IPS-NIHi7 (cell line): Measurements from ENCODE around the gene C1QTNF6.

Experiments used
- DNase-seq: peaks from one replicate; pipeline ENCODE4 v3.0.0; 2012; ENCODE audit warnings: mixed read lengths; ENCODE audit errors: extremely low spot score

Gene C1QTNF6

GRCh38 chr22:37190262-37190780 is 2.3 kb upstream of the C1QTNF6 start:
- no peak for DNase-seq

- no peak for DNase-seq
Measured at GRCh38 chr22:37188901-37189466, 937 bp upstream of the C1QTNF6 start.

GRCh38 chr22:37187552-37187890 is 526 bp downstream of the C1QTNF6 start:
- DNase-seq = no peak

DNA sequence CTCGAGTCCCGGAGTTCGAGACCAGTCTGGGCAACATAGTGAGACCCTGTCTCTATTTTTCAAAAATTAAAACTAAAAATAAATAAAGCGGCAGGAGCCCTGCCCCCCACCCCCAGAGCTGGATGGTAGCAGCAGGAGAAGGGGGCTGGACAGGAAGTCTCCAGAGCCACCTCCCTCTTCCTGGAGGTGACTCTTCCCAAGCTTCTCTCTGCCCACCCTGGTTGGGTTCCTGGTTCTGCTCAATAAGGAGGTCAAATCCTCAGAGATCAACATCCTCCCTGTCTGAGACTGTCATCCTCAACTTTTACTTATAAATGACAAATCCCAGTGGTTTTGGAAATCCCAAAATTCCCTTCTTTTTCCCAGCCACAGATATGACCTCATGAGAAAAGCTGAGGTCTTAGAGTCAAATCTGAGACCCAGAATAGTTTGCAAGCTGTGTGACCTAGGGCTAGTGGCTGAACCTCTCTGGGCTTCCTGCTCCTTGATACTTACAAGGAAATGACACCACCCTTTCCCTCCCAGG is 987 bp downstream of the C1QTNF6 start:
- DNase-seq = no peak

GRCh38 chr22:37186228-37186996 is 1.6 kb downstream of the C1QTNF6 start:
- DNase-seq = peak; percentile 83

DNA sequence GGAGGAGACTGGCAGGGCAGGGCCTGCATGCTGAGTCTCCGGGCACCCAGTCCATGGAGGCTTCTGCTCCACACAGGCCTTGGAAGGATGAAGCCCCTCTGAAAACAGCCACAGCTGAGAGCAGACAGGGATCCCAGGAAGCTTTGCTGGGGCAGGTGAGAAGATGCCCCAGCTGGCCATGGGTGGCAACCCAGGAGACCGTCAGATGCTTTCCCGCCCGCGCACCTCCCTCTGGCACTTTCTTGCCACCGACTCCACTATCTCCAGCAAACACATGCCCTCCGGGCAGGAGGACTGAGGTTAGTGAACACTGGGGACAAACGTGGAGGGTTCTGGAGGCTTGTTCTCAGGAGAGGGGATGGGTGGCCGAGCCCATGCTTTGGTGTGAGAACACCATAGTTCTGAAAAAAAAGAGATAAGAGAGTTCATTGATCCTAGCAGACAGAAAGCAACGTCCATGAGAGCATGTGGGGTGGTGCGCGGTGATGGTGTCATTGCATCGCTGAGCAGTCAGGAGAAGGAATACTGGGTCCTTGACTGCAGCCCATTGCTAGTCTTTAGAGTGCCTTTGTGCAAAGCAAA is 2.3 kb downstream of the C1QTNF6 start:
- no peak for DNase-seq

DNA sequence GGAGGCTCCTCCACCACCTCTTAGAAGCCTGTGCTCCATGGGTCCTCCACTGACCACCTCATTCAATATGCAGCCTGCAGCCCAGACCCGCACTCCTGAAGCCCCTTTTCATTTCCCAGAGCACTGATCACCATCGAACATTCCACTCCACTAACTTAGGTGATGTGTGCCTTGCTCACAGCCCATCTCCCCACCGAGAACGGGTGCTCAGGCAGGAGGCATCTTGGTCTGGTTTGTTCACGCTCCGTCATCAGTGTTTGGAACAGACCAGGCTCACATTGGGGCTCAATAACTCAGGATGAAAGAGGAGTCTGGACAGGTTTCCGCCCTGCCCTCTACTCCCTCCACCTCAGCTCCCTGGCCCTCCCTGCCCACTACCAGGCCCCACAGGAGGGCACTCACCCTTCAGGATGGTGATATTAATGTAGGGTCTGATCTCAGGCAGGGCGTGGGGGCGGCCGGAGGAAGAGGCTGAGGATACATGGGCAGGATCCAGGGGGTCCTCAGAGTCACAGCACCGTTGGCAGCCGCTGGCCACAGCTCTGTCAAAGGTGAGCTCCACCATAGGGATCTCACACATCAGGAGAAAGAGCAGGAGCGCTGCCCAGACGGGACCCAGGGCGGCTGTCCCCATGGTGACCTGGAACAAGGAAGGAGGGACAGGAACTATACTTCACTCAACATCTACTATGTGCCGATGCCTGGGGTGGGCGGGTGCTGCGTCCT is 3.1 kb downstream of the C1QTNF6 start:
- DNase-seq = no peak

DNA sequence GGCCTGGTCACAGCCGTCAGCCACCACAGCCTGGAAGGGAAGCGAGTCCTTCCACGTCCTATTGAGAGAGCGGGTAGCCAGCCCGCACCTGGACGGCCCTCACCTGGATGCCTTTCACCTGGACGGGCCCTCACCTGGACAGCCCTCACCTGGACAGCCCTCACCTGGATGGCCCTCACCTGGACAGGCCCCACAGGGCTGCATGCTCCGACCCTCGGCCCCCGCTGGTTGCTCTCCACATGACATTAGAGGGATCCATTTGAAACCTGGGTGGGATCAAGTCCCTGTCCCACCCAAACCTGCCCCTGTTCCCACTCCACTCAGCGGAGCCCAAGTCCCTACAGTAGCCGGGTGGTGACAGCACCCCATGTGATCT is 3.7 kb downstream of the C1QTNF6 start:
- no peak for DNase-seq

DNA sequence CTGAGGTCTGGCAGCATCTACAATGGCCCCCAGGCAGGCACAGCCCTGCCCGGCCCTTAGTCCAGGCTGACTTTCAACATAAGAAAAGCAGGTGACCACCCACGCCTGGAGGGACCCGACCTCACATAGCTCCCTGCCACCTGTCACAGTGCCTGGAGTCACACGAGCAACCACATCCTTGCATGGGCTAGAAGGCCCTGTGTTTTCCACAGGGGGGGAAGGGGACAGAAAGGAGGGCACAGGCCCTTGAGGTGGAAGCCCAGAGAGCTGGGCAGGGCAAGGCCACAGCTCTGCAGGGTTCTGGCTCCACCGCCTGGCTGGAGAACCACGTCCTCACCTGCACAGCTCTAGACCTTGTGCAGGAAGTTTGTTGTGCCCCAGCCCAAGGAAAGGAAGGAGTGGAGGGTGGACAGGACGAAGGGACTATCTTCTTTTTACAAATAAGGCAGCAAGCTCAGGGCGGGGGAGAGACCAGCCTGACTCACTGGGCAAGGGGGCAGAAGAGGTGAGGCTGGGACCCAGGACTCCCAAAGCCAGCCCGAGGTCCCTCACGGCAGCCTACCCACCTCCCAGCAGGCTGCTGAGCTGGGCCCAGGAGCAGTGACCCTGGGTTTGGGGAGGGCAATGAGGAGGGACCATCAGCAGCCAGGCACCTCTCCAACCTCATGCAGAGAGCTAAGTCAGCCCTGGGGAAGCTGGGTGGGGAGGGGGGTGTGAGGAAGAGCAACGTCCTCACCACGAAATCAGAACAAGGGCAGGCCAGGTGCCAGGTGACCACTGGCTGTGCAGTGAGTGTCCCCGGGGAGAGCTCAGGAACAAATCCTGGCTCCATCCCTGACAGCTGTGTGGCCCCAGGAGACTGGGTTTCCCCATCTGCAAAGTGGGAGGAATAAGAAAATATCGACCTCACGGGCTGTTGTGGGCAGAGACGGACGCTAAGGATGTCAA is 4.3 kb downstream of the C1QTNF6 start:
- no peak for DNase-seq

GRCh38 chr22:37182949-37183245 is 5.2 kb downstream of the C1QTNF6 start:
- no peak for DNase-seq

GRCh38 chr22:37182101-37182948 is 5.7 kb downstream of the C1QTNF6 start:
- DNase-seq = no peak

DNA sequence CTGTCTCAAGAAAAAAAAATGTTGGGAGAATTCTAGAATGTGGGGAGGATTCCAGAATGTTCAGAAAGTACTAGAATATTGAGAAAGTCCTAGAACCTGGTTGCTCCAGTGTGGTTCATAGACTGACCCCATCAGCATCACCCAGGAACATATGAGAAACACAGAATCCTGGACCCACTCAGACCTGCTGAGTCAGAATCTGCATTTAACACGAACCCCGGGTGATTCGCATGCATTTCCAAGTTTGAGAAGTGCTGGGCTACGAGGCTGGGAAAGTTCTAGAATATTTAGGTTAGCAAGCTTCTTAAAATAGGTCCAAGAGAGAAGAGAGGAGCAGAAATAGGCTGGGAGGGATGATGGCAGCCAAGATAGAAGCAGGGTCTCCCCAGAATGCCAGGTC is 6.4 kb downstream of the C1QTNF6 start:
- no peak for DNase-seq

- no peak for DNase-seq
Measured at GRCh38 chr22:37180531-37181231, 7.4 kb downstream of the C1QTNF6 start.

- DNase-seq = no peak
Measured at GRCh38 chr22:37179622-37180420, 8.2 kb downstream of the C1QTNF6 start.

- DNase-seq = no peak
Measured at GRCh38 chr22:37179126-37179470, 8.9 kb downstream of the C1QTNF6 start.

GRCh38 chr22:37178350-37179125 is 9.5 kb downstream of the C1QTNF6 start:
- DNase-seq = no peak

- no peak for DNase-seq
Measured at GRCh38 chr22:37177755-37178154, 10.3 kb downstream of the C1QTNF6 start.

GRCh38 chr22:37177221-37177620 is 10.8 kb downstream of the C1QTNF6 start:
- no peak for DNase-seq
